ENCODE measurements around the gene LRPAP1.

Gene LRPAP1

DNA sequence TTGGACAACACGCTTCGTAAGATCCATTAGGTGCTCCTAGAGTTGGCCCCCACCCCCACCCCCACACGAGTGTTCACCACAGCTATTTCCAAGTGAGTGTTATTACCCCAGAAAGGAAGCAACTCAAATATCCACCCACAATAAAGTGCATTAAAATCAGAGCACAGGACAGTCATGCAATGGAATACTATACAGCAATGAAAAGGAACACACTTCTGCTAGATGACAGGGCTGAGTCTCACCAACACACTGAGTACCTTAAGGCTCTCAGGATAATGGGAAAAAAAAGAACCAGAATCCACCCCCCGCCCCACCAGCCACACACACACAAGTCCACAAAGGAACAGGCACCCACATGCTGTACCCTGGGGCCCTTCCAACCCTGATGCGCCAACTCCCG lies 21.0 kb downstream of the LRPAP1 start:
- no peak overlapping the region for H3K4me3 ChIP-seq (ENCODE audit: low read length in 2 of 2)
- peaks cover 50 to 51% of the 10 kb centered on the region in 2 donors for H3K36me3 ChIP-seq (ENCODE audit: control insufficient read depth in 2 of 2, insufficient read depth in 2 of 2, low read length in 2 of 2)
- no peak overlapping the region for H3K27ac ChIP-seq (ENCODE audit: low read length)
- no peaks in the 10 kb centered on the region for H3K4me1 ChIP-seq (ENCODE audit: control insufficient read depth, insufficient read depth, low read length)
- no peaks in the 10 kb centered on the region for H3K27me3 ChIP-seq (ENCODE audit: control insufficient read depth in 1 of 2, insufficient read depth in 2 of 2, low read length in 2 of 2)
- no peak overlapping the region for H3K9ac ChIP-seq (ENCODE audit: low read length in 2 of 2)
- H3K9me3 ChIP-seq (ENCODE audit: control insufficient read depth in 2 of 2, low read length in 2 of 2), result no peaks in the 10 kb centered on the region

DNA sequence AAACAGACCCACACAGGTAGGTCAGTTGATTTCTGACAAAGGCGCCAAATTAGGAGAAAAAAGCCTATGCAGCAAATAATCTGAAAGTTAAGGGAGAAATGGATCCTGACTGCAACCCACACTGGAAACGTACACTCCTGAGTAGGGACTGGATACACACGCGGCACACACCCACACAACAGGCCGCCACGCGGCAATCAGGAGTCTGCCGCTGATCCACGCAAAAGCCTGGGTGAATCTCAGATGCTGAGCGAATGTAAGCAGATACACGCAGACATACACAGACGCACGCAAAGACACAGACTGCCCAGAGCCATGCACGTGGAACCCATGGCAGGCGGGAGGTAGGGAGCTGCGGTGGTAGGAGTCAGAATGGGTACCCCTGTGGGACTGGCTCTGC lies 21.7 kb downstream of the LRPAP1 start:
- H3K9me3 ChIP-seq (ENCODE audit: control insufficient read depth in 2 of 2, low read length in 2 of 2), result no peaks in the 10 kb centered on the region
- peaks cover 43 to 46% of the 10 kb centered on the region in 2 donors for H3K36me3 ChIP-seq (ENCODE audit: control insufficient read depth in 2 of 2, insufficient read depth in 2 of 2, low read length in 2 of 2)
- H3K4me1 ChIP-seq (ENCODE audit: control insufficient read depth, insufficient read depth, low read length), result no peaks in the 10 kb centered on the region
- no peak overlapping the region for H3K4me3 ChIP-seq (ENCODE audit: low read length in 2 of 2)
- no peaks in the 10 kb centered on the region for H3K27me3 ChIP-seq (ENCODE audit: control insufficient read depth in 1 of 2, insufficient read depth in 2 of 2, low read length in 2 of 2)
- H3K9ac ChIP-seq (ENCODE audit: low read length in 2 of 2), result no peak overlapping the region
- no peak overlapping the region for H3K27ac ChIP-seq (ENCODE audit: low read length)

DNA sequence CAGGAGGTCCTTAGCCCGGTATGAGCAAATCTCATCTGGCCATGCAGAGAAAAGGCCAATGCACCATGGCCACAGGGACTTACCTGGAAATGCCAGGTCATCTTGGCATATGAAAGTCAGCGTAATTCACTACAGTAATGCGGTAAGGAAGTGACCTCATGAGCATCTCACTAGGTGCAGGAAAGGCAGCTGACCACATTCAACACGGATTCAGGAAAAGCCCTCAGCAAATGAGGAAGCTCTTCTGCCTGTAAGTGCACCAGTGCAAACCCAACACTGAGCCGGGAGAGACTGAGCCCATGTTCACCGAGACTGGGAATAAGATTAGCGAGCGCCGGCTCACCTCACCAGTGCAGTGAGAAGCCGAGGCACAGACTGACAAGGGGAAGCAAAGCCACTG lies 23.7 kb downstream of the LRPAP1 start:
- H3K36me3 ChIP-seq (ENCODE audit: control insufficient read depth in 2 of 2, insufficient read depth in 2 of 2, low read length in 2 of 2), result peaks cover 37 to 38% of the 10 kb centered on the region in 2 donors

DNA sequence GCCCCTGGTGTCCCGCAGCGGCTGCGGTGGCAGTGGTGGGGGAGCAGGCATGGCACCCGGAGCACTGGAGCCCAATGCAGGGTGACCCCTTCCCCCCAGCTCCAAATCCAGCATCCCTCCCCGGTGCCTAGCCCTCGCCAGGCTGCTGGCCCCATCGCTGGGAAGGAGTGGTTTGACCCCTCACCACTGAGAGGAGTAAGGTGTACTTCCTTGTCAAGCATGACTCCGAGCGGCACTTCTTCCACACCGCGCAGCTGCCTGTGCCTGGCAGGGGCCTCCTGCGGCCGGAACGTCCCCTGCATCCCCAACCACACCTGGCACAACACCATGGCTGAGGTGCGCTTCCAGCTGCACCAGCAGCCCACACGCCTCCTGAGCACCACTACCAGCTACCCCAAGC lies 27.0 kb downstream of the LRPAP1 start:
- Histone ChIP-seq H3K36me3 (ENCODE audit: control insufficient read depth in 2 of 2, insufficient read depth in 2 of 2, low read length in 2 of 2) (peaks cover 15 to 22% of the 10 kb centered on the region in 2 donors), H3K27ac (ENCODE audit: low read length) (no peak overlapping the region), H3K9ac (ENCODE audit: low read length in 2 of 2) (no peak overlapping the region), H3K4me1 (ENCODE audit: control insufficient read depth, insufficient read depth, low read length) (no peaks in the 10 kb centered on the region), H3K9me3 (ENCODE audit: control insufficient read depth in 2 of 2, low read length in 2 of 2) (no peaks in the 10 kb centered on the region), H3K27me3 (ENCODE audit: control insufficient read depth in 1 of 2, insufficient read depth in 2 of 2, low read length in 2 of 2) (no peaks in the 10 kb centered on the region), H3K4me3 (ENCODE audit: low read length in 2 of 2) (no peak overlapping the region)

More for the DNA sequence above, 23.7 kb downstream of the LRPAP1 start:
- Histone ChIP-seq H3K4me1 (ENCODE audit: control insufficient read depth, insufficient read depth, low read length) (no peaks in the 10 kb centered on the region), H3K9me3 (ENCODE audit: control insufficient read depth in 2 of 2, low read length in 2 of 2) (no peaks in the 10 kb centered on the region), H3K9ac (ENCODE audit: low read length in 2 of 2) (no peak overlapping the region), H3K27me3 (ENCODE audit: control insufficient read depth in 1 of 2, insufficient read depth in 2 of 2, low read length in 2 of 2) (no peaks in the 10 kb centered on the region), H3K4me3 (ENCODE audit: low read length in 2 of 2) (no peak overlapping the region), H3K27ac (ENCODE audit: low read length) (no peak overlapping the region)

DNA sequence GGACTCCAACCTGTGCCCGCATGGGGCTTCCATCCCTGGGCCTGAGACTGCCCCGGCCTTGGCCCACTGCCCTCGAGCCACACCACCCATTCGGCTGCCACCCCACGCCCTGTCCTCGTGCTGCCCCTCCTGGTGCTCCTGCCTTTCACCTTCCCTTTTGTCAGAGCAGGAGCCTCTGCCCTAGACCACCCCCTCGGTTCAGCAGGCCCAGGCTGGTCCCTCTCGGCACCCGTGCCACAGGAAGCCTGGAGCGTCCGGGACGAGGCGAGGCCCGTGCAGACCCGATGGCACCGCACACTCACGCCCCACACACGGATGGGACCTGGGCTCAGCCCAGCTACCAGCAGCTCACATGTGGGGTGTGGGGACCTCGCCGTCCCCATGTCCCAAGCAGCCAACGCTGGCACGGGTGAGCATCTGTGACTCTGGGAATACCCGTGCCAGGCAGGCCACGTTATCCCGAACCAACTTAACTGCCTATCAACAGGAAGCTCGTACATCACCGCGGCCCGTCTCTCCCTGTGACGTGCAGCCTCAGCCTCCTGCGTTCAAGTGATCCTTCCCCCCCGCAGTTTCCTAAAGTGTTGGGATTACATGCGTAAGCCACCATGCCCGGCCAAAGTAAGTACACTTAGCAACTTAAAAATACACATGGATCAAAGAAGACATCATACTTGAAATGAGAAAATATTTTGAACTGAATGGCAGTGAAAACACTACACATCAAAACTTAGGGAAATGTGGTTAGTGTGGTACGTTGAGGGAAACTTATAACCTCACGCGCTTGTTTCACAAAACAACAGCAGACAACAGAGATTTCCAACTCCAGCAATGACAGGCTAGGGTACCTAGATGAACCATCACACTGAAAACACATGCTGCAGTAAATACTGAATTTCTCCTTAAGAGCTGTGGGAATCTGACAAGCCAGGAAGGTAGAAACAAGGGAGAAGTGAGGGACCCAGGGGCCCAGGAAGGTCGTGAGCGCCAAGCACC lies 29.0 kb downstream of the LRPAP1 start:
- Histone ChIP-seq H3K4me1 (ENCODE audit: control insufficient read depth, insufficient read depth, low read length) (no peaks in the 10 kb centered on the region), H3K27ac (ENCODE audit: low read length) (no peak overlapping the region), H3K9ac (ENCODE audit: low read length in 2 of 2) (no peak overlapping the region), H3K36me3 (ENCODE audit: control insufficient read depth in 2 of 2, insufficient read depth in 2 of 2, low read length in 2 of 2) (peaks cover 5 to 13% of the 10 kb centered on the region in 2 donors), H3K4me3 (ENCODE audit: low read length in 2 of 2) (no peak overlapping the region), H3K9me3 (ENCODE audit: control insufficient read depth in 2 of 2, low read length in 2 of 2) (no peaks in the 10 kb centered on the region), H3K27me3 (ENCODE audit: control insufficient read depth in 1 of 2, insufficient read depth in 2 of 2, low read length in 2 of 2) (no peaks in the 10 kb centered on the region)

DNA sequence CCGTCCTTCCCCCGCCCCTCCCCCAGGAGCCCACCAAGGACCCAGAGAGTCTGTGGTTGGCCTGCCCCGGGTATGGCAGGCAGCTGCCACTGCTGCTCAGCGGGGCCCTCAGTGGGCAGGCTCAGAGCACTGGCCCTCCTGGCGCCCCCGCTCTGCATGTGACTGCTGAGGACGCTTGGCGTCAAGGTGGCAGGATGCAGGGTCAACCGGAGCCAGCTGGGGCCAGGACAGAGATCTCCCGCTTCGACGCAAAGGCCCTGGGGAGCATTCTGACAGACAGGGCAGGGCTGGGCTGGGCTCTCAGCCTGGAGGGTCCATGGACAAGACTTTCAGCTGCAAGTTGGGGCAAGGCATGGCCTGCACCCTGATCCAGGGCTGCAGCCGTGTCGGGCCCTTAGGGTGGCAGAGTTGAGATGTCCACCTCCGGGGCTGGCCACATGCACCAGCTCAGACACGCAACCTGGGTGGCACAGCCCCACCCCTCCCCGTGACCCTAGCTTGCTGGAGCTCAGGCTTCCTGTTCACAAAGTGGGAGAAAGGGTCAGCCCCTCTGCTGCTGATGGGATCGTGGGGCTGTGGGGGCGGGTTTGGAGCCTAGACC lies 30.3 kb downstream of the LRPAP1 start:
- peaks cover 4 to 11% of the 10 kb centered on the region in 2 donors for H3K36me3 ChIP-seq (ENCODE audit: control insufficient read depth in 2 of 2, insufficient read depth in 2 of 2, low read length in 2 of 2)
- H3K4me1 ChIP-seq (ENCODE audit: control insufficient read depth, insufficient read depth, low read length), result no peaks in the 10 kb centered on the region

DNA sequence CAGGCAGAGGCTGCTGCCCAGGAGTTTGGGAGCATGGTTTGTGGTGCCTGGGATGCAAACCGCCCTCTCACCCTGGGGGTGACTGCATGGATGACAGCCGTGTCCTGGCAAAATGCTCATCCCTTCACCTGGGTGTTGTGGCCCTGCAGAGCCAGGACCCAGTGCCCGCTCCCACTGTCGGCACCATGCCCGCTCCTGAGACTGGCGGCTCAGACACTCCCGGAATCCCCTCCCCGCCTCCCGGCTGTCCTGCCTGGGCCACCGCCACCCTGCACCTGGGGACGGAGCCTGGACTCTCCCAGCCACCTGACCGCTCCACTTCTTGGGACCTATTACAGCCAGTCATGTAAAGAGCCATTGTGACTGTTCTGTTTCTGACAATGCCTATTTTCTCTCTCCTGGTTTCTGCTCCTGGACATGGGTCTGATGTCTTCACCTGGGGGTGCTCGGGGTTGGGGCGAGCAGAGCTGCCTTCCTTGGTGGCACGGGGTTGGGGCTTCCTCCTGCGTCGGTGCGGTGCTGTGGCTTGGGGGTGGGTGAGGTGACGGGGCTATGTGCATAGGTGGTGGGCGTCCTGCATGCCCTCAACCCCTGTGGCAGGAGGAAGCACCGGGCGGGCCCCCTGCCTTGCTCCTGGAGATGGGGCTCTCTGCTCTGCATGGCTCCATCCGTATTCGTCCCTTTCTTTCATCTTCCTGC lies 30.9 kb downstream of the LRPAP1 start:
- H3K27ac ChIP-seq (ENCODE audit: low read length), result no peak overlapping the region
- H3K9me3 ChIP-seq (ENCODE audit: control insufficient read depth in 2 of 2, low read length in 2 of 2), result no peaks in the 10 kb centered on the region
- H3K27me3 ChIP-seq (ENCODE audit: control insufficient read depth in 1 of 2, insufficient read depth in 2 of 2, low read length in 2 of 2), result peaks cover 0 to under 1% of the 10 kb centered on the region in 2 donors
- H3K4me1 ChIP-seq (ENCODE audit: control insufficient read depth, insufficient read depth, low read length), result no peaks in the 10 kb centered on the region
- H3K9ac ChIP-seq (ENCODE audit: low read length in 2 of 2), result no peak overlapping the region
- H3K4me3 ChIP-seq (ENCODE audit: low read length in 2 of 2), result no peak overlapping the region
- H3K36me3 ChIP-seq (ENCODE audit: control insufficient read depth in 2 of 2, insufficient read depth in 2 of 2, low read length in 2 of 2), result peaks cover 4 to 11% of the 10 kb centered on the region in 2 donors

More for the DNA sequence above, 30.3 kb downstream of the LRPAP1 start:
- H3K9ac ChIP-seq (ENCODE audit: low read length in 2 of 2), result no peak overlapping the region
- H3K9me3 ChIP-seq (ENCODE audit: control insufficient read depth in 2 of 2, low read length in 2 of 2), result no peaks in the 10 kb centered on the region
- H3K4me3 ChIP-seq (ENCODE audit: low read length in 2 of 2), result no peak overlapping the region
- H3K27me3 ChIP-seq (ENCODE audit: control insufficient read depth in 1 of 2, insufficient read depth in 2 of 2, low read length in 2 of 2), result no peaks in the 10 kb centered on the region
- no peak overlapping the region for H3K27ac ChIP-seq (ENCODE audit: low read length)

DNA sequence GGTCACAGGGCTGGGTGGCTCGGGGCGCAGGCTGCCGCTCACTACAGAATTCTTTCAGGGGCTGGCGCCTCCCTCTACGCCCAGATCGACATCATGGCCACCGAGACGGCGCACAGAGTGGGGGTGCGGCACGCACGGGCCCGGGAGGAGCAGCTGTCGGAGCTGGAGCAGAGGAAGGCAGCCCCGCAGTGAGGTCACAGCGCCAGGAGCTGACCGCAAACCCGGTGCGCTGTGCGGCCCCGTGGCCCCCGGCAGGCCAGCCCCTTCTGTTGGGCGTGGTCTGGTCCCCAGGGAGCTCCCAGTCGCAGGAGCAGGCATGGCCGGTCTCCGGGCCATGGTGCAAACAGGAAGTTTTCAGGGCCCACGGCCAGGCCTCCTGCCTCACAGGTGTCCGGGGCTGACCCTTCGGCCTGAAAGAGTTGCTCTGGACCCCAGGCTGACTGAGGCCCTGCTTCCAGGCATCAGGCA lies 31.6 kb downstream of the LRPAP1 start:
- H3K4me1 ChIP-seq (ENCODE audit: control insufficient read depth, insufficient read depth, low read length), result no peaks in the 10 kb centered on the region
- H3K9me3 ChIP-seq (ENCODE audit: control insufficient read depth in 2 of 2, low read length in 2 of 2), result no peaks in the 10 kb centered on the region
- H3K36me3 ChIP-seq (ENCODE audit: control insufficient read depth in 2 of 2, insufficient read depth in 2 of 2, low read length in 2 of 2), result peaks cover 4 to 11% of the 10 kb centered on the region in 2 donors
- no peak overlapping the region for H3K27ac ChIP-seq (ENCODE audit: low read length)
- no peak overlapping the region for H3K4me3 ChIP-seq (ENCODE audit: low read length in 2 of 2)
- H3K27me3 ChIP-seq (ENCODE audit: control insufficient read depth in 1 of 2, insufficient read depth in 2 of 2, low read length in 2 of 2), result peaks cover 2 to 4% of the 10 kb centered on the region in 2 donors
- no peak overlapping the region for H3K9ac ChIP-seq (ENCODE audit: low read length in 2 of 2)

DNA sequence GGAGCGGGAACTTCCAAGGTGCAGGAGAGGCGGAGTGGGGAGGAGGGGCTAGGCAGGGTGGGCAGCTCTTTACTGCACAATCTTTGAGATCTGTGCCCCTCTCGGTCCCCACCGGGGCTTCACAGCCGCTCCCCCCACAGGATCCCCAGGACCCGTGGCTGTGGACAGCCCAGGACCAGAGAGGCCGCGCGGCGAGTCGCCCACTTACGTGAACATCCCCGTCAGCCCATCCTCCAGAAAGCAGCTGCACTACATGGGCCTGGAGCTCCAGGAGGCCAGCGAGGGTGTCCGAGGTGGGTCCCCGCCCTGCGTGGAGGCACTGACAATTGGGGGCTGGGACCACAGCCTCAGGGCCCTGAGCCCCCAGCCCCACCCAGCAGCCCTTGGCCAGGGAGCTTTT lies 32.1 kb downstream of the LRPAP1 start:
- no peaks in the 10 kb centered on the region for H3K4me1 ChIP-seq (ENCODE audit: control insufficient read depth, insufficient read depth, low read length)
- peaks cover 7 to 9% of the 10 kb centered on the region in 2 donors for H3K27me3 ChIP-seq (ENCODE audit: control insufficient read depth in 1 of 2, insufficient read depth in 2 of 2, low read length in 2 of 2)
- no peak overlapping the region for H3K27ac ChIP-seq (ENCODE audit: low read length)
- H3K36me3 ChIP-seq (ENCODE audit: control insufficient read depth in 2 of 2, insufficient read depth in 2 of 2, low read length in 2 of 2), result peaks cover 4 to 11% of the 10 kb centered on the region in 2 donors
- no peak overlapping the region for H3K4me3 ChIP-seq (ENCODE audit: low read length in 2 of 2)
- no peak overlapping the region for H3K9ac ChIP-seq (ENCODE audit: low read length in 2 of 2)
- H3K9me3 ChIP-seq (ENCODE audit: control insufficient read depth in 2 of 2, low read length in 2 of 2), result no peaks in the 10 kb centered on the region

DNA sequence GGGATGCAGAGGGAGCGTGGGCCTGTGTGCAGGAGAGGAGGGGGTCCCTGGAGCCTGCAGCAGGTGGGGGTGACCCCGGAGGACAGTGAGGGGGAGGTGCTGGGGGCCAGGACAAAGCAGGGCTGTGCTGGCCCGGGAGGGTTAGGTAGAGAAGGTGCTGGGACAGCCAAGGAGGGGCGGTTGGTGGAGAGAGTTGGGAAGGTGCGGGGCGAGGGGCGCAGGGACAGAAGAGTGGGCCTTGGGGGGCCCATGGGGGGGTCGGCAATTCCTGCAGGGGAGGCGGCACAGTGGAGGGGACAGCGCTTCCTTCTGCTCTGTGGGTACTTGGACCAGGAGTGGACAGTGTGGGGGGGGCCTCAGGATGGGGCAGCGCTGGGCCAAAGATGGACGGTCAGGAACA lies 32.5 kb downstream of the LRPAP1 start:
- H3K4me1 ChIP-seq (ENCODE audit: control insufficient read depth, insufficient read depth, low read length), result no peaks in the 10 kb centered on the region
- H3K9me3 ChIP-seq (ENCODE audit: control insufficient read depth in 2 of 2, low read length in 2 of 2), result no peaks in the 10 kb centered on the region

More for the DNA sequence above, 32.5 kb downstream of the LRPAP1 start:
- no peak overlapping the region for H3K9ac ChIP-seq (ENCODE audit: low read length in 2 of 2)
- no peak overlapping the region for H3K27ac ChIP-seq (ENCODE audit: low read length)
- peaks cover 4 to 11% of the 10 kb centered on the region in 2 donors for H3K36me3 ChIP-seq (ENCODE audit: control insufficient read depth in 2 of 2, insufficient read depth in 2 of 2, low read length in 2 of 2)
- peaks cover 11 to 13% of the 10 kb centered on the region in 2 donors for H3K27me3 ChIP-seq (ENCODE audit: control insufficient read depth in 1 of 2, insufficient read depth in 2 of 2, low read length in 2 of 2)
- H3K4me3 ChIP-seq (ENCODE audit: low read length in 2 of 2), result no peak overlapping the region

Measured in stomach smooth muscle (tissue), 2 donors.